ENCODE results near the gene BPHL. TPM values are rescaled to one million over a fixed set of nuclear protein-coding genes. Genes with fewer than 3 reads are reported as not detected.

Gene BPHL
- total and polyA plus RNA-seq, 2 of the 4 experiments (the other 2 are of a cell fraction): 14.7 to 16.3 TPM

DNA sequence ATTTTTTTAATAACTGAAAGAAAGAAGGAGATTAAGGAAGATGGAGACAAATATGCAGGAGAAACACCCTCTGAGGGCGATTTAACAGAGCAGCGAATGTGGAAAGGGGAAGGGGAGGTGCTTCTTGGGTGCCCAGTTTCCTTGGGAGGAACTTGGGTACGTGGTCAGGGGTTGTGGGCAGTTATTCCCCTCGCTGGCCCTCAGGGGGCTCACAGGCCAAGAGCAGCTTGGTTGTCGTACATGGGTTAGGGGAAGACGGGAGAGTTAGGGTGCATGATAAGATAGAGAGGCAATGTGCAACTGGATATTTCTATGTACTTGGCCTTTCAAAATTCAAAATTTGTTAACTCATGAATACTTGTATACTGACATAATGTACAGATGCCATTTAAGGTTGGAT, 45.9 kb downstream of the BPHL start:
- Histone ChIP-seq H4K8ac (ENCODE audit: low read depth in 2 of 2, low read length in 2 of 2) (no peak overlapping the region), H3K56ac (ENCODE audit: extremely low read depth, insufficient read depth, low read length) (no peak overlapping the region), H3K18ac (ENCODE audit: low read depth, low read length) (no peak overlapping the region), H2AK5ac (ENCODE audit: low read depth, low read length) (no peak overlapping the region), H3K23ac (ENCODE audit: low read depth, low read length) (no peak overlapping the region), H3K27ac (ENCODE audit: insufficient read depth, low read length) (no peak overlapping the region), H3K4ac (ENCODE audit: low read depth, low read length) (no peak overlapping the region), H4K91ac (ENCODE audit: insufficient read depth, low read depth, low read length) (no peak overlapping the region), H2BK5ac (ENCODE audit: low read depth, low read length, poor library complexity, severe bottlenecking) (no peak overlapping the region), H3K9ac (ENCODE audit: low read depth, low read length) (no peak overlapping the region), H3K14ac (replicated peaks; ENCODE audit: low read depth, low read length) (no peak overlapping the region), H2BK120ac (ENCODE audit: low read depth, low read length) (no peak overlapping the region), H2AK9ac (replicated peaks; ENCODE audit: low read depth, low read length, poor library complexity) (no peak overlapping the region), H3K4me1 (ENCODE audit: control insufficient read depth, insufficient read depth, low read length) (peaks cover 2% of the 10 kb centered on the region), H2BK15ac (ENCODE audit: low read depth, low read length) (no peak overlapping the region), H3K79me1 (ENCODE audit: low read depth in 1 of 2, low read length in 2 of 2) (peaks cover 0 to 5% of the 10 kb centered on the region in 2 experiments; a peak in 1 of 4 replicates), H3K36me3 (ENCODE audit: control insufficient read depth, insufficient read depth, low read length) (no peaks in the 10 kb centered on the region), H2AFZ (replicated peaks; ENCODE audit: low read length, poor library complexity) (no peak overlapping the region), H3K27me3 (ENCODE audit: control insufficient read depth, insufficient read depth, low read length) (no peaks in the 10 kb centered on the region), H2BK20ac (ENCODE audit: low read depth, low read length) (no peak overlapping the region), H4K5ac (ENCODE audit: low read depth, low read length) (no peak overlapping the region), H3K9me1 (ENCODE audit: insufficient read depth, low read length) (peaks cover 5% of the 10 kb centered on the region; the same call in 1 of the 2 replicates), H3K9me3 (ENCODE audit: control insufficient read depth, insufficient read depth, low read length) (no peaks in the 10 kb centered on the region), H3K4me3 (ENCODE audit: insufficient read depth, low read depth, low read length) (no peak overlapping the region), H3K4me2 (ENCODE audit: low read depth, low read length) (no peak overlapping the region), H4K20me1 (ENCODE audit: insufficient read depth, low read length) (no peaks in the 10 kb centered on the region)
- BruUV-seq (replicated peaks): no TSS peak
- ATAC-seq (ENCODE audit: low read depth): no peak
- dilution Hi-C loops (cut with HindIII; ENCODE audit: low sequenced_read_pairs, unreplicated experiment): no loop called here
- in situ Hi-C loops (cut with MboI; ENCODE audit: low sequenced_read_pairs): no loop called here
- DNase-seq: no peak
- ChIA-PET POLR2A (ENCODE audit: unreplicated experiment) (no interaction called here), CTCF (no interaction called here)
- TF ChIP-seq MXI1 (IDR thresholded peaks at IDR 0.05; ENCODE audit: borderline replicate concordance, low read depth, low read length): no peak
- TF ChIP-seq, protein P1, sequence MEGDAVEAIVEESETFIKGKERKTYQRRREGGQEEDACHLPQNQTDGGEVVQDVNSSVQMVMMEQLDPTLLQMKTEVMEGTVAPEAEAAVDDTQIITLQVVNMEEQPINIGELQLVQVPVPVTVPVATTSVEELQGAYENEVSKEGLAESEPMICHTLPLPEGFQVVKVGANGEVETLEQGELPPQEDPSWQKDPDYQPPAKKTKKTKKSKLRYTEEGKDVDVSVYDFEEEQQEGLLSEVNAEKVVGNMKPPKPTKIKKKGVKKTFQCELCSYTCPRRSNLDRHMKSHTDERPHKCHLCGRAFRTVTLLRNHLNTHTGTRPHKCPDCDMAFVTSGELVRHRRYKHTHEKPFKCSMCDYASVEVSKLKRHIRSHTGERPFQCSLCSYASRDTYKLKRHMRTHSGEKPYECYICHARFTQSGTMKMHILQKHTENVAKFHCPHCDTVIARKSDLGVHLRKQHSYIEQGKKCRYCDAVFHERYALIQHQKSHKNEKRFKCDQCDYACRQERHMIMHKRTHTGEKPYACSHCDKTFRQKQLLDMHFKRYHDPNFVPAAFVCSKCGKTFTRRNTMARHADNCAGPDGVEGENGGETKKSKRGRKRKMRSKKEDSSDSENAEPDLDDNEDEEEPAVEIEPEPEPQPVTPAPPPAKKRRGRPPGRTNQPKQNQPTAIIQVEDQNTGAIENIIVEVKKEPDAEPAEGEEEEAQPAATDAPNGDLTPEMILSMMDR (conservative IDR thresholded peaks at IDR 0.05; ENCODE audit: low read depth, low read length): no peak
- TF ChIP-seq BHLHE40 (IDR thresholded peaks at IDR 0.05; ENCODE audit: low read depth, low read length): no peak
- TF ChIP-seq SMC3 (IDR thresholded peaks at IDR 0.05; ENCODE audit: low read depth, low read length): no peak
- TF ChIP-seq, protein P2, sequence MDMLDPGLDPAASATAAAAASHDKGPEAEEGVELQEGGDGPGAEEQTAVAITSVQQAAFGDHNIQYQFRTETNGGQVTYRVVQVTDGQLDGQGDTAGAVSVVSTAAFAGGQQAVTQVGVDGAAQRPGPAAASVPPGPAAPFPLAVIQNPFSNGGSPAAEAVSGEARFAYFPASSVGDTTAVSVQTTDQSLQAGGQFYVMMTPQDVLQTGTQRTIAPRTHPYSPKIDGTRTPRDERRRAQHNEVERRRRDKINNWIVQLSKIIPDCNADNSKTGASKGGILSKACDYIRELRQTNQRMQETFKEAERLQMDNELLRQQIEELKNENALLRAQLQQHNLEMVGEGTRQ (IDR thresholded peaks at IDR 0.05; ENCODE audit: low read depth, low read length): no peak
- no peak for TF ChIP-seq MAZ (IDR thresholded peaks at IDR 0.05; ENCODE audit: borderline replicate concordance, low read depth, low read length)
- no peak for TF ChIP-seq FOS (IDR thresholded peaks at IDR 0.05; ENCODE audit: low read depth, low read length)
- TF ChIP-seq CHD1 (IDR thresholded peaks at IDR 0.05; ENCODE audit: low read depth, low read length): no peak
- no peak for TF ChIP-seq CEBPB (IDR thresholded peaks at IDR 0.05; ENCODE audit: low read depth, low read length)
- TF ChIP-seq, protein P3, sequence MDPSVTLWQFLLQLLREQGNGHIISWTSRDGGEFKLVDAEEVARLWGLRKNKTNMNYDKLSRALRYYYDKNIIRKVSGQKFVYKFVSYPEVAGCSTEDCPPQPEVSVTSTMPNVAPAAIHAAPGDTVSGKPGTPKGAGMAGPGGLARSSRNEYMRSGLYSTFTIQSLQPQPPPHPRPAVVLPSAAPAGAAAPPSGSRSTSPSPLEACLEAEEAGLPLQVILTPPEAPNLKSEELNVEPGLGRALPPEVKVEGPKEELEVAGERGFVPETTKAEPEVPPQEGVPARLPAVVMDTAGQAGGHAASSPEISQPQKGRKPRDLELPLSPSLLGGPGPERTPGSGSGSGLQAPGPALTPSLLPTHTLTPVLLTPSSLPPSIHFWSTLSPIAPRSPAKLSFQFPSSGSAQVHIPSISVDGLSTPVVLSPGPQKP (IDR thresholded peaks at IDR 0.05; ENCODE audit: borderline replicate concordance, low read depth, low read length): no peak
- TF ChIP-seq RFX5 (IDR thresholded peaks at IDR 0.05; ENCODE audit: low read depth, low read length): no peak
- TF ChIP-seq RAD21 (IDR thresholded peaks at IDR 0.05; ENCODE audit: low read length): no peak
- TF ChIP-seq RCOR1 (IDR thresholded peaks at IDR 0.05; ENCODE audit: insufficient replicate concordance, low read length): no peak
- no peak for TF ChIP-seq POLR2A (IDR thresholded peaks at IDR 0.05; ENCODE audit: low read depth, low read length)
- no peak for TF ChIP-seq NFE2L2 (IDR thresholded peaks at IDR 0.05; ENCODE audit: low read depth, low read length)
- TF ChIP-seq MAFK (IDR thresholded peaks at IDR 0.05; ENCODE audit: low read depth, low read length): no peak
- intact Hi-C loops (cut with micrococcal nuclease): no loop called here
- 93% methylated on average over 4 of the region's 6 CpGs; no CpG with 5 or more reads in 1 of the 2 experiments for WGBS, 2 experiments (ENCODE audit: extremely low coverage in 2 of 2, insufficient read length in 1 of 2)

All from IMR-90 (cell line).